Left lobe of liver (tissue), 2 donors: Measurements from ENCODE around the gene SIPA1L3. TPM values are rescaled to one million over a fixed set of nuclear protein-coding genes. Genes with fewer than 3 reads are reported as not detected.

Experiments
- ATAC-seq: fragments of 200-7000 bp; cut with Tn5 transposase; one replicate; pipeline ENCODE4 v1.9.1; 2020; ENCODE audit warnings: mild to moderate bottlenecking, moderate library complexity
- DNase-seq: peaks from one replicate; pipeline ENCODE4 v3.0.0-alpha.2; 2020; ENCODE audit warnings: low spot score
- total RNA-seq: library from RNA; stranded (reverse); gene quantifications from one replicate; pipeline ENCODE4 v1.2.1, GENCODE V29; 2021
- donor health status: DM: no; HTN: no; CAD: no; lungs with moderate emphysema.
- donor health status: DM: no; HTN: yes; CAD: no.

The SIPA1L3 gene
- total RNA-seq, 1 donor from 2014 or later: 12.9 TPM

GRCh38 chr19:37991176-37991835, 84.3 kb downstream of the SIPA1L3 start:
- ATAC-seq (no peak), DNase-seq (no peak)

- DNase-seq: no peak
- no peak for ATAC-seq
These were observed 84.8 kb downstream of the SIPA1L3 start for GRCh38 chr19:37991841-37992248.

GRCh38 chr19:37992761-37993160, 85.8 kb downstream of the SIPA1L3 start:
- DNase-seq (no peak), ATAC-seq (no peak)

DNA sequence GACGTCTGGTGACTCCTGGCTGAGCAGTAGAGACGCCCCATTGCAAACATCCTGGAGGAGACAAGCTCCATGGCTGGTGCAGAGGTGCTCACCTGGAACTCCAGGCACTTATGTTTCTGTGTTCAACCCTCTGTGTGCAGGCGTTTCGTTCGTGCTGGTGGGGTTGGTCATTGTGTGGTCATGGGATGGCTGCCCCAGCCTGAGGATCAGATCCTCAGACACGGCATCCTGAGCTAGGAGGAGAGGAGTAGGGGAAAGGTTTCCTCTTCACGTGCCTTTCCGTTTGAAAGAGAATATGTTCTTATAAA, 87.8 kb downstream of the SIPA1L3 start:
- ATAC-seq (no peak), DNase-seq (no peak)

GRCh38 chr19:37995346-37995745, 88.3 kb downstream of the SIPA1L3 start:
- no peak for DNase-seq
- no peak for ATAC-seq

GRCh38 chr19:37997911-37998344, 90.9 kb downstream of the SIPA1L3 start:
- no peak for ATAC-seq

DNA sequence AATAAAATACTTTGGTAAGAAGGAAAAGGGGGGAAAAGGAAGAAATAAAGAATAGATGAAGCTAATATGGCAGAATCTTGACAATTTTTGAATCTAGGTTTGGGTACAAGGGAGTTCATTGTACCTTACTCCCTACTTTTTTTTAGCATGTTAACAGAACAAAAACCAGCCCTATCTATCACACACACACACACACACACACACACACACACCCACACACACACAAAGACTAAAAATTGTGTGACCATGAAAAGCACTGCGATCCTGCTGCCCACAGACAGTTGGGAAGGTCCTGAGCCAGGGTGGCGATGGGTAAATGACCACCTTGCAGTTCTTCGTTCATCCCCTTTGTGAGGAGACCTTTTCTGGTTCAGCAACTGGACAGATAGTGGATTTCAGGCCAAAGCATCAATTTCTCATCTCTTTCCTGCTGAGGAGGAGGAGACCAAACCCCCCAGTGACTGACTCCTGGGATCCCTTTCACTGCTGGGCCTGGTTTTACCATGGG, 91.8 kb downstream of the SIPA1L3 start:
- DNase-seq: no peak
- no peak for ATAC-seq

More at GRCh38 chr19:37997911-37998344, 90.9 kb downstream of the SIPA1L3 start:
- no peak for DNase-seq

- DNase-seq (no peak), ATAC-seq (peak; percentile 25)
These were observed 92.6 kb downstream of the SIPA1L3 start for GRCh38 chr19:37999309-38000213.

- DNase-seq (no peak), ATAC-seq (no peak)
These were observed 94.3 kb downstream of the SIPA1L3 start for GRCh38 chr19:38001158-38001781.

- DNase-seq: no peak
- peak; percentile 33 for ATAC-seq
These were observed 96.6 kb downstream of the SIPA1L3 start for GRCh38 chr19:38003438-38004185.

GRCh38 chr19:38004186-38004520, 97.1 kb downstream of the SIPA1L3 start:
- ATAC-seq (no peak), DNase-seq (no peak)

DNA sequence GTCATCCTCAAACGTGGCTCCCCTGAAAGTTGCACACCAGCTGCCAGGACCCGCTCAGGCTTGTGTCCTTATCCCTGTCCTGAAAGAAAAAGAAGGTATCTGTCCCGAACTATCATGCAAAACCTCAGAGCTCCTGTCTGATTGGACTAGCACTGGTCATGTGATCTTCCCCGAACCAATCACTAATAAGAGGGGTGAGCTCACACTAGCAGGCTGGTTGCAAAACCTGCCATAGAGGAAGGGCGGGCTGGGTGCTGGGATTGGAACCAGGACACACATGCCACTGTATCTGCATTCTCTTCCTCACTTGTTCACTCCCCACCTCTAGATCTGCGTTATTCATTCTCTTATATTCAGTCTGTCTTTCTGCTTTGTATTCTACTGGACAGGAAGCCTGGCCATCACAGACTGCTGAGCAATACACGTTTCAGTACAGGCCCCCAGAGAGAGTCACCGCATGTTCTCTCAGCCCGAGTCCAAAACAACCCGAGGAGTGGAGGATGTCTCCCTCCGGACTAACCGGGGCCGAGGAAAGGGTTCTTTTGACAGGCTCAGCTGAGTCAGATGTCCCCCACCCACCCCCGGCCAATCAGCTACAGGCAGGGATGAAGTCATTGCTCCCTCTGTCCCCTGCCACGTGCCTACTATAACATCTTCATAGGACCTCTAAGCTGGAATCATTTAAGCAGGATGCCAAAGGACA, 97.7 kb downstream of the SIPA1L3 start:
- DNase-seq (peak; percentile 53), ATAC-seq (peak; percentile 76)

- DNase-seq (no peak), ATAC-seq (no peak)
These were observed 98.2 kb downstream of the SIPA1L3 start for GRCh38 chr19:38005224-38005614.

GRCh38 chr19:38006361-38007045, 99.5 kb downstream of the SIPA1L3 start:
- no peak for DNase-seq
- ATAC-seq: no peak

DNA sequence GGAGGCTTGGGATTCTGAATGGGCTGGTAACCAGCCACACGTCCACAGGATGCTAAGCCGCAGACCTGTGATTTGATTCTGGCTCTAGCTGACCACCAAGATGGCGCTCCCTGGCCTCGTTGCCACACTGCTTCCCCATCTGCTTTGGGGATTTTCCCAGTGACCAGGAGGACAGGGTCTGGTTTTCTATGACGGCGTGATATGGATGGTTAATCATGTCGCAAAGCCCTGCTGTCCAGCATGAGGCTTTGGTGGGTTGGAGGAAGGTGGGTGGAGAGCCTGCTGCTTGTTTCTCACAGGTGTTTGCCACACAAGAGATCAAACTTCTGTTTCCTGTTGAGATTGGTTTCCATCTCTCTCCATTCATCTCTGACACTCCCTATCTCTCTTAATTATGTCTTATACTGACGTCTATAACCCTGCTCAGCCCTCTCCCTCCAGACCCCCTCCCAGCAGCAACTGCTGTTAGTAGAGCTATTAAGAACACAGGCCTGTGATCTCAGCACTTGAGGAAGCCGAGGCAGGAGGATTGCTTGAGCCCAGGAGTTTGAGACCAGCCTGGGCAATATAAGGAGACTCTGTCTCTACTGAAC, 102.7 kb downstream of the SIPA1L3 start:
- DNase-seq (no peak), ATAC-seq (no peak)

GRCh38 chr19:38011426-38011825, 104.4 kb downstream of the SIPA1L3 start:
- no peak for DNase-seq
- ATAC-seq: no peak

- ATAC-seq: no peak
- no peak for DNase-seq
These were observed 105.3 kb downstream of the SIPA1L3 start for GRCh38 chr19:38012290-38012689.

DNA sequence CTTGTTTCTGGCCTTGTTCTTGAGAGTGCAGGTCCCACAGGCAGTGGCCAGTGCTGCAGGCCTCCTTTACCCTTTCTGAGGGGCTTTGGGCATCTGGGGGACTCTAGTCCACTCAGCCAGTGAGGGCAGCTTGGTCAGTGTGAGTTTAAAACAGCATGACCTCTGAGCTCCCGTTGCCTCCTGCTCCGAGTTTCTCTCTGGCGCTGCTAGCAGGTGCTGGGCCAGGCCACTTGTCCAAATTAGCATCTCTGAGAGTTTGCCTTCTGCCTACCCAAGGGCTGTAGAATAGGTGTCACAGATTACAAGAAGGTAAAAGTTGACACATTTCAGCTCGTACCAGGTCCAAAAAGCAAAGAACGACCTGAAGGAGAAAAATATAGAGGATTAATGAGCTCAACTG, 105.9 kb downstream of the SIPA1L3 start:
- DNase-seq (no peak), ATAC-seq (no peak)

DNA sequence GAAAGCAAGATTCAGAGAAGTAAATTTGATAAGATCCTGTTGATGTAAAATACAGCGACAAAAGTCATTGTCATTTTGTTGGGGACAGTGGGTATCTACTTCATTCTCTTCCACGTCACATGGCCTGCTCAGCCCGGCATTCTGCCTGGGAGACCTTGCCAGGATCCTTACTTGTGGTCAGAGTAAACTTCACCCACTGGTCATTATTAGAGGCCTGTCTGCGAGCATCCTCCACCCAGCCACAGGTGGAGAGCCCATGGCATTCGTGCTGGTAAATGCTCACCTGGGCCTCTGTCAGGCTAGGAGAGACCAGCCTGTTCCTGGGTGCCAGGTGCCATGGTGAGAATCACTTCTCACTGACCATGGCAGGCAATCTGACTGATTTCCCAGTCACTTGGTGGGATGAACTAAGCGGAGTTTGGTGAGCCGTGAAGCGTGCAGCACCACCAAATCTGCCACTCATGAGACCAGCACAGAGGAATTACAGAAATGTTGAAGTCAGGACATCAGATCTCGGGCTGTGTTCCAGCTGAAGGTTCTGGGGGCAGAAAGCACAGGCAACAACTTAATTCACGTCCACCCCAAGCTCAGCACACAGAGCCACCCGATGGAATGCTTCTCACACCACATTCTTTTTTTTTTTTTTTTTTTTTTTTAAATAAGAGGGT, 107.0 kb downstream of the SIPA1L3 start:
- no peak for DNase-seq
- no peak for ATAC-seq
